H1 (cell line): ENCODE results near the gene PMF1. TPM values are rescaled to one million over a fixed set of nuclear protein-coding genes. Genes with fewer than 3 reads are reported as not detected.

Experiments used
- polyA plus RNA-seq, 7 experiments: library from polyadenylated mRNA; depleted of rRNA in 3 of 7; stranded (reverse) in 5 of 7; unstranded in 2 of 7; fragments of >200 nt in 5 of 7; fragments of 200-250 nt in 2 of 7; gene quantifications; 1 replicate in 5 of 7; 2 replicates in 1 of 7; 4 replicates in 1 of 7; pipeline versions ENCODE4 v1.2.1 to v1.2.3, GENCODE V29; 2011 to 2013; ENCODE audit warnings: missing spikeins in 2 of 7, mixed read lengths in 2 of 7
- small RNA-seq: library from polyadenylated mRNA; stranded (forward); fragments of <200 nt; extraction: miRNeasy Mini kit (QIAGEN cat#:217004); gene quantifications from one replicate; pipeline ENCODE3, GENCODE V24; 2013; ENCODE audit not compliant: insufficient read depth
- total RNA-seq: library from RNA; stranded (reverse); fragmentation: NEBNext Ultra II Directional; extraction: Animal tissue kit (Norgen Biotek cat#: 25700); gene quantifications from 2 replicates; pipeline ENCODE4 v1.2.1, GENCODE V29; 2021

PMF1 gene
- total and polyA plus RNA-seq, 2 of the 8 experiments (the other 6 are each of a cell fraction or from before 2014, with no cell fraction given): 113 to 296 TPM

Small RNA genes within 50 kb of the gene (small RNA-seq; reads per million reads assigned to genes)
- not detected for gene RF00568

Other genes with a start within 250 kb of the PMF1 start
- gene ARHGEF2, start 234.5 kb upstream of the PMF1 start, total RNA-seq: 68.3 and 80.5 TPM in 2 replicates
- 42.7 and 55.0 TPM in 2 replicates for gene ARHGEF2, start 234.5 kb upstream of the PMF1 start, polyA plus RNA-seq (2011; rRNA removed)
- gene SSR2, start 192.1 kb upstream of the PMF1 start, total RNA-seq: 190 and 196 TPM in 2 replicates
- gene SSR2, start 192.1 kb upstream of the PMF1 start, polyA plus RNA-seq (2011; rRNA removed): 411 and 648 TPM in 2 replicates
- 37.7 and 39.8 TPM in 2 replicates for gene UBQLN4, start 159.2 kb upstream of the PMF1 start, total RNA-seq
- gene UBQLN4, start 159.2 kb upstream of the PMF1 start, polyA plus RNA-seq (2011; rRNA removed): 47.8 and 52.0 TPM in 2 replicates
- gene LAMTOR2, start 158.2 kb upstream of the PMF1 start, total RNA-seq: 50.5 and 54.7 TPM in 2 replicates
- 122 and 131 TPM in 2 replicates for gene LAMTOR2, start 158.2 kb upstream of the PMF1 start, polyA plus RNA-seq (2011; rRNA removed)
- gene RAB25, start 151.8 kb upstream of the PMF1 start, total RNA-seq: 34.8 and 38.5 TPM in 2 replicates
- gene RAB25, start 151.8 kb upstream of the PMF1 start, polyA plus RNA-seq (2011; rRNA removed): 98.2 and 117 TPM in 2 replicates
- 52.4 and 54.7 TPM in 2 replicates for gene MEX3A, start 130.5 kb upstream of the PMF1 start, total RNA-seq
- 34.1 and 43.5 TPM in 2 replicates for gene MEX3A, start 130.5 kb upstream of the PMF1 start, polyA plus RNA-seq (2011; rRNA removed)
- 46.8 and 48.0 TPM in 2 replicates for gene LMNA, start 98.3 kb upstream of the PMF1 start, total RNA-seq
- 25.8 and 38.3 TPM in 2 replicates for gene LMNA, start 98.3 kb upstream of the PMF1 start, polyA plus RNA-seq (2011; rRNA removed)
- gene SEMA4A, start 59.4 kb upstream of the PMF1 start, total RNA-seq: 5.9 and 7.3 TPM in 2 replicates
- 10.6 and 12.0 TPM in 2 replicates for gene SEMA4A, start 59.4 kb upstream of the PMF1 start, polyA plus RNA-seq (2011; rRNA removed)
- 23.4 and 31.4 TPM in 2 replicates for gene SLC25A44, start 18.9 kb upstream of the PMF1 start, total RNA-seq
- gene SLC25A44, start 18.9 kb upstream of the PMF1 start, polyA plus RNA-seq (2011; rRNA removed): 27.0 and 32.1 TPM in 2 replicates
- gene BGLAP, start 29.2 kb downstream of the PMF1 start, total RNA-seq: 0.78 and 1.2 TPM in 2 replicates
- gene BGLAP, start 29.2 kb downstream of the PMF1 start, polyA plus RNA-seq (2011; rRNA removed): 1.5 and 3.2 TPM in 2 replicates
- 7.1 and 7.2 TPM in 2 replicates for gene PAQR6, start 35.0 kb downstream of the PMF1 start, total RNA-seq
- 11.3 and 20.2 TPM in 2 replicates for gene PAQR6, start 35.0 kb downstream of the PMF1 start, polyA plus RNA-seq (2011; rRNA removed)
- gene SMG5, start 69.8 kb downstream of the PMF1 start, total RNA-seq: 94.7 and 98.0 TPM in 2 replicates
- gene SMG5, start 69.8 kb downstream of the PMF1 start, polyA plus RNA-seq (2011; rRNA removed): 32.7 and 45.2 TPM in 2 replicates
- 1.7 and 2.1 TPM in 2 replicates for gene TMEM79, start 71.3 kb downstream of the PMF1 start, total RNA-seq
- gene TMEM79, start 71.3 kb downstream of the PMF1 start, polyA plus RNA-seq (2011; rRNA removed): 2.3 and 3.9 TPM in 2 replicates
- 47.6 and 48.1 TPM in 2 replicates for gene GLMP, start 82.7 kb downstream of the PMF1 start, total RNA-seq
- 59.5 and 69.3 TPM in 2 replicates for gene GLMP, start 82.7 kb downstream of the PMF1 start, polyA plus RNA-seq (2011; rRNA removed)
- gene VHLL, start 86.3 kb downstream of the PMF1 start, total RNA-seq: not detected in 2 replicates
- gene VHLL, start 86.3 kb downstream of the PMF1 start, polyA plus RNA-seq (2011; rRNA removed): not detected in 2 replicates
- gene CCT3, start 125.3 kb downstream of the PMF1 start, total RNA-seq: 471 and 480 TPM in 2 replicates
- gene CCT3, start 125.3 kb downstream of the PMF1 start, polyA plus RNA-seq (2011; rRNA removed): 321 and 431 TPM in 2 replicates
- 1.0 and 2.1 TPM in 2 replicates for gene TSACC, start 125.5 kb downstream of the PMF1 start, total RNA-seq
- gene TSACC, start 125.5 kb downstream of the PMF1 start, polyA plus RNA-seq (2011; rRNA removed): 3.3 and 5.0 TPM in 2 replicates
- gene RHBG, start 156.2 kb downstream of the PMF1 start, total RNA-seq: 2.2 and 2.6 TPM in 2 replicates
- 2.7 and 3.1 TPM in 2 replicates for gene RHBG, start 156.2 kb downstream of the PMF1 start, polyA plus RNA-seq (2011; rRNA removed)